Breast epithelium (tissue), 4 donors: ENCODE measurements around the gene WWOX. TPM values are rescaled to one million over a fixed set of nuclear protein-coding genes. Genes with fewer than 3 reads are reported as not detected.

Source experiments
- DNase-seq, 2 donors: peaks; one replicate each; pipeline ENCODE4 v3.0.0-alpha.2; 2019; ENCODE audit warnings: low spot score in 2 of 2
- H3K27ac ChIP-seq, 2 donors: fragments of 200-600 bp; sonication (generic) in 1 of 2; one replicate each; pipeline ENCODE4 v1.5.1; 2016 to 2019; ENCODE audit warnings: mild to moderate bottlenecking in 1 of 2
- H3K27me3 ChIP-seq, 2 donors: fragments of 200-600 bp; sonication (generic) in 1 of 2; one replicate each; pipeline versions ENCODE4 v1.5.1 to v1.6.0; 2017 to 2019; ENCODE audit warnings: control low read depth in 1 of 2, mild to moderate bottlenecking in 1 of 2
- H3K36me3 ChIP-seq: fragments of 200-600 bp; one replicate; pipeline ENCODE4 v1.5.1; 2019
- H3K4me1 ChIP-seq, 2 donors: fragments of 200-600 bp; sonication (generic); one replicate each; pipeline ENCODE4 v1.5.1; 2016 to 2019; ENCODE audit warnings: control low read depth in 1 of 2
- H3K4me3 ChIP-seq, 3 donors: fragments of 200-600 bp; sonication (generic); 1 replicate in 2 of 3; 2 replicates in 1 of 3; pipeline ENCODE4 v1.5.1; 2016 to 2019; ENCODE audit warnings: mild to moderate bottlenecking in 3 of 3, moderate library complexity in 2 of 3
- H3K9me3 ChIP-seq, 2 donors: fragments of 200-600 bp; sonication (generic) in 1 of 2; one replicate each; pipeline ENCODE4 v1.5.1; 2016 to 2019; ENCODE audit warnings: control low read depth in 1 of 2
- POLR2A ChIP-seq: fragments of 450-650 bp; IDR thresholded peaks from one replicate; pipeline ENCODE4 v1.6.1; 2016; ENCODE audit warnings: antibody characterized with exemption, mild to moderate bottlenecking, moderate library complexity
- POLR2AphosphoS5 ChIP-seq, 3 donors: sonication (generic); formaldehyde crosslinking; IDR thresholded peaks; one replicate each; pipeline ENCODE4 v1.6.1; 2017; ENCODE audit warnings: antibody characterized with exemption in 3 of 3
- intact Hi-C: fragments of 100-400 bp; cut with DNase I; formaldehyde crosslinking; loops from one replicate; pipeline ENCODE4 v1.15.1; 2023; ENCODE audit warnings: low total_unique reads
- total RNA-seq, 3 donors: library from RNA; depleted of rRNA; stranded (reverse); fragments of >200 nt; gene quantifications; one replicate each; pipeline ENCODE4 v1.1.0, GENCODE V29; 2016
- TF ChIP-seq, protein P1 (sequence below), 3 donors: fragments of 450-650 bp; IDR thresholded peaks; one replicate each; pipeline ENCODE4 v1.5.1; 2016 to 2017; ENCODE audit warnings: antibody characterized with exemption in 3 of 3, mild to moderate bottlenecking in 3 of 3, moderate library complexity in 3 of 3

Gene WWOX
- total RNA-seq, 3 donors from 2014 or later: 42.9 to 73.6 (median 43.4) TPM

DNA sequence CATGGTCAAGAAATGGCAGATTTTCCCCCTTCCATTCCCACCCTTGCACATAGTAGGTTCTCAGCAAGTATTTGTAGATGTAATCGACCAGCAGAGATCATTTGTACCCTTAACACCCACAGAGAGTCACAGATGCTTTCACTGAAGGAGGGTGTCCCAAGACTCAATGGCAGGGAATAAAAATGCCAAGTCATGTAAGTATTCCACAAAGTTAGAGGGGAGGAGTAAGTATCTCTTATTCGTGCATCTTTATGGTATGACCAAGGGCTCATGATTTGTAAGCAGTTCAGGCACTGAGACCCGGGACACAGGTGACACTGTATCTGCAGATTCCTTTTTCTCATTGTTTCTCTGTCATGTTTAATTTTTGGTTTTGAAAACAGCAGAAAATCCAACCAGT is 1011.5 kb downstream of the WWOX start:
- no peaks in the 10 kb centered on the region for H3K9me3 ChIP-seq
- no peaks in the 10 kb centered on the region for H3K4me1 ChIP-seq
- intact Hi-C loops: no loop called here
- no peak overlapping the region for H3K27ac ChIP-seq
- no peaks in the 10 kb centered on the region for H3K36me3 ChIP-seq
- no peak for DNase-seq
- no peak for TF ChIP-seq POLR2AphosphoS5 (IDR thresholded peaks at IDR 0.05)
- TF ChIP-seq, protein P1, sequence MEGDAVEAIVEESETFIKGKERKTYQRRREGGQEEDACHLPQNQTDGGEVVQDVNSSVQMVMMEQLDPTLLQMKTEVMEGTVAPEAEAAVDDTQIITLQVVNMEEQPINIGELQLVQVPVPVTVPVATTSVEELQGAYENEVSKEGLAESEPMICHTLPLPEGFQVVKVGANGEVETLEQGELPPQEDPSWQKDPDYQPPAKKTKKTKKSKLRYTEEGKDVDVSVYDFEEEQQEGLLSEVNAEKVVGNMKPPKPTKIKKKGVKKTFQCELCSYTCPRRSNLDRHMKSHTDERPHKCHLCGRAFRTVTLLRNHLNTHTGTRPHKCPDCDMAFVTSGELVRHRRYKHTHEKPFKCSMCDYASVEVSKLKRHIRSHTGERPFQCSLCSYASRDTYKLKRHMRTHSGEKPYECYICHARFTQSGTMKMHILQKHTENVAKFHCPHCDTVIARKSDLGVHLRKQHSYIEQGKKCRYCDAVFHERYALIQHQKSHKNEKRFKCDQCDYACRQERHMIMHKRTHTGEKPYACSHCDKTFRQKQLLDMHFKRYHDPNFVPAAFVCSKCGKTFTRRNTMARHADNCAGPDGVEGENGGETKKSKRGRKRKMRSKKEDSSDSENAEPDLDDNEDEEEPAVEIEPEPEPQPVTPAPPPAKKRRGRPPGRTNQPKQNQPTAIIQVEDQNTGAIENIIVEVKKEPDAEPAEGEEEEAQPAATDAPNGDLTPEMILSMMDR (IDR thresholded peaks at IDR 0.05): no peak
- TF ChIP-seq POLR2A: no peak
- H3K4me3 ChIP-seq: no peak overlapping the region
- no peaks in the 10 kb centered on the region for H3K27me3 ChIP-seq

DNA sequence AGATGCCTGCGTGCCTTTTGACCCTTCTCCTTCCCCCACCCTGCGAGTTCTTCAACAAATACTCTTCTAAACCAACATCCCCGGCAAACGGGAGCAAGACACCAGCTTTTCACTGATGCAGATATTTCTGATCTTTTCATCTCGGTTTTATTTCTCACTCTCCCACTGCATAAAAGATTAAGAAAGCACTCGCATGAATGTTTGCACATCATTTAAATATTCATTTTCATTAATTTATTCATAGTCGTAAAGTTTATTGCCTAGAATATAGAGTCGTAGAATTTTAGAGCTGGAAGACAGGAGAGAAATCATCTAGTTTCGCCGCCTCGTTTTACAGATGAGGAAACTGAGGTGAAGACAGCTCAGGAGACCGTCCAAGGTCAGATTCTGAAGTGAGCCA is 1013.0 kb downstream of the WWOX start:
- Histone ChIP-seq H3K36me3 (no peaks in the 10 kb centered on the region), H3K4me3 (no peak overlapping the region), H3K4me1 (no peaks in the 10 kb centered on the region), H3K27ac (no peak overlapping the region), H3K9me3 (peaks cover 0 to 6% of the 10 kb centered on the region in 2 donors), H3K27me3 (no peaks in the 10 kb centered on the region)
- no peak for DNase-seq
- TF ChIP-seq POLR2AphosphoS5 (IDR thresholded peaks at IDR 0.05): no peak
- TF ChIP-seq, protein P1 (IDR thresholded peaks at IDR 0.05): no peak
- TF ChIP-seq POLR2A: no peak
- intact Hi-C loops: no loop called here

DNA sequence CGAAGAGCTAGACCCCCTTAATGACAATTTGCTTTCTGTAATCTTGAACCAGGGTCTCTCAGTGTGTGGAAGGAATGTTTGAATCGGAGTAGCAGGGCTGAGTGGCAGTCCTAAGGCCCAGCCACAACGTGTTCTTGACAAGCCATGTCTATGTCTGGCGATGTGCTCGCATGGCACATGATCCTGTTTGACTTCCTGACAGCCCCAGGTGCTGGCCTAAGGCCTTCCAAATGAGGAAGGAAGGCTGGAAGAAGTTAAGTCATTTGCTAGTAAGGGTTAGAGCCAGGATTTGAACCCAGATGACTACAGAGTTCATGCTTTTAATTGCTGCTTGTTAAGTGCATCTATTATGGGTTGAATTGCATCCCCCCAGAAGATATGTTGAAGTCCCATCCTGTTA is 1014.4 kb downstream of the WWOX start:
- H3K27me3 ChIP-seq: no peaks in the 10 kb centered on the region
- no peaks in the 10 kb centered on the region for H3K36me3 ChIP-seq
- peaks cover 0 to 6% of the 10 kb centered on the region in 2 donors for H3K9me3 ChIP-seq
- no peak for DNase-seq
- TF ChIP-seq POLR2AphosphoS5 (IDR thresholded peaks at IDR 0.05) (no peak), POLR2A (no peak)
- TF ChIP-seq, protein P1 (IDR thresholded peaks at IDR 0.05): no peak
- intact Hi-C loops: no loop called here
- H3K4me1 ChIP-seq: no peaks in the 10 kb centered on the region
- H3K4me3 ChIP-seq: no peak overlapping the region
- no peak overlapping the region for H3K27ac ChIP-seq

DNA sequence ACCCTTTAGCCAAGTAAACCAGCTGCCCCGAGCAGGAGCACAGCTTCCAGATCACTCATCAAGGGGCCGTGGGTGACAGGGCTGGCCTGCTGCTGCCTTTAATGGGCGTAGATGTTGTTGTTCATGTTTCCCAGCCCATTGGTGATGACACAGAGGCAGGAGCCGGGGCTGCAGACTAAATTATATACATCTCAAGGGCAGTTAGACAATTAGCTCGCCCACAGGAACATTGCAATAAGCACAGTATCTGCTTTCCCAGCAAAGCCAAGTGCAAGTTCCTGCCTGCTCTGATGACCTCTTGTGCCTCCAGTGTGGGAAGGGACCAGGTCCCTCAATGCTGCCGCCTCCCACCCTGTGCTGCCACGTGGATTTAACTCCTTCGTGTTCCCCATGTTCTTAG is 1015.3 kb downstream of the WWOX start:
- intact Hi-C loops: no loop called here
- Histone ChIP-seq H3K36me3 (no peaks in the 10 kb centered on the region), H3K4me1 (no peaks in the 10 kb centered on the region), H3K27ac (no peak overlapping the region), H3K4me3 (no peak overlapping the region), H3K27me3 (no peaks in the 10 kb centered on the region), H3K9me3 (peaks cover 0 to 6% of the 10 kb centered on the region in 2 donors)
- no peak for DNase-seq
- TF ChIP-seq, protein P1 (IDR thresholded peaks at IDR 0.05): no peak
- TF ChIP-seq POLR2AphosphoS5 (IDR thresholded peaks at IDR 0.05) (no peak), POLR2A (no peak)

DNA sequence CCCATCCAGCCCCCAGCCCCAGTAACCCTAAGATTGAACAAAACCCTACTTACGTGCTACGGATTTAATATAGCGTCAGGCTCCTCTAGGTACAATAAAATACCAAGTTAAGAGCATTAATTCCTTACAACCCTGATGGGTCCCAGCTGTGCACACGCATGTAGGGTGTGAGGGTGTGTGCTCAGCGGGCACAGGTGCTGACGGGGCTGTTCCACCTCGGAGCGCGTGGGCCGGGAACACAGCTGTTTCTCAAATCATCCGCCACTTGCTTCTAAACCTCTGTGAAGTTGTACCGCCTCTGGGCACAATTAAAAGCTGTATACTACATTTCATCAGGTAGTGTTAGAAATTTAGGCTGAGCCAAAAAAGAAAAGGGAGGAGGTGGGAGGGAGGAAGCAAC is 1022.5 kb downstream of the WWOX start:
- no peak overlapping the region for H3K4me3 ChIP-seq
- H3K27me3 ChIP-seq: no peaks in the 10 kb centered on the region
- H3K4me1 ChIP-seq: no peaks in the 10 kb centered on the region
- H3K36me3 ChIP-seq: no peaks in the 10 kb centered on the region
- peaks cover 0 to 5% of the 10 kb centered on the region in 2 donors for H3K9me3 ChIP-seq
- intact Hi-C loops: no loop called here
- DNase-seq: no peak
- TF ChIP-seq POLR2AphosphoS5 (IDR thresholded peaks at IDR 0.05): no peak
- TF ChIP-seq, protein P1 (IDR thresholded peaks at IDR 0.05): no peak
- TF ChIP-seq POLR2A: no peak
- no peak overlapping the region for H3K27ac ChIP-seq
